Heart left ventricle (tissue), 16 donors: ENCODE data around the gene PRR23A. TPM values are rescaled to one million over a fixed set of nuclear protein-coding genes. Genes with fewer than 3 reads are reported as not detected.

Experiments
- ATAC-seq, 4 donors: fragments of 200-7000 bp; cut with Tn5 transposase; one replicate each; pipeline ENCODE4 v1.9.1; 2020 to 2022; ENCODE audit warnings: moderate library complexity in 4 of 4, mild to moderate bottlenecking in 3 of 4, moderate number of reproducible peaks in 1 of 4
- DNase-seq, 5 donors: peaks; one replicate each; pipeline ENCODE4 v3.0.0-alpha.2; 2020
- H3K27ac ChIP-seq, 12 donors: fragments of 200-600 bp; sonication (generic) in 4 of 12; one replicate each; pipeline versions ENCODE4 v1.5.0 to v1.8.0; 2016 to 2022; ENCODE audit warnings: mild to moderate bottlenecking in 2 of 12
- H3K27me3 ChIP-seq, 9 donors: fragments of 200-600 bp; sonication (generic) in 2 of 9; one replicate each; pipeline versions ENCODE4 v1.5.1 to v1.8.0; 2016 to 2022; ENCODE audit warnings: mild to moderate bottlenecking in 3 of 9
- H3K36me3 ChIP-seq, 9 donors: fragments of 200-600 bp; sonication (generic) in 2 of 9; one replicate each; pipeline versions ENCODE4 v1.5.0 to v1.8.0; 2018 to 2022; ENCODE audit warnings: mild to moderate bottlenecking in 2 of 9
- H3K4me1 ChIP-seq, 12 donors: fragments of 200-600 bp; sonication (generic) in 4 of 12; one replicate each; pipeline versions ENCODE4 v1.5.0 to v1.8.0; 2016 to 2022; ENCODE audit warnings: mild to moderate bottlenecking in 3 of 12
- H3K4me3 ChIP-seq, 12 donors: fragments of 200-600 bp; sonication (generic) in 4 of 12; one replicate each; pipeline versions ENCODE4 v1.5.0 to v1.8.0; 2017 to 2022; ENCODE audit warnings: mild to moderate bottlenecking in 9 of 12, moderate library complexity in 4 of 12
- H3K9me3 ChIP-seq, 12 donors: fragments of 200-600 bp; sonication (generic) in 4 of 12; one replicate each; pipeline versions ENCODE4 v1.5.0 to v1.8.0; 2016 to 2022; ENCODE audit warnings: mild to moderate bottlenecking in 1 of 12
- POLR2A ChIP-seq, 2 donors: fragments of 450-650 bp; IDR thresholded peaks; one replicate each; pipeline ENCODE4 v1.6.1; 2017; ENCODE audit warnings: antibody characterized with exemption in 2 of 2, mild to moderate bottlenecking in 2 of 2, moderate library complexity in 2 of 2
- WGBS, 4 donors: extraction: QIAGEN DNeasy Blood & Tissue Kit in 2 of 4; methylation state at CpG; one replicate each; pipeline versions ENCODE4 v1.1.5 to v1.1.7; 2013 to 2018; 5-methylcytosine and 5-hydroxymethylcytosine counted together
- intact Hi-C, 10 donors: fragments of 100-400 bp; cut with DNase I; formaldehyde crosslinking; loops; one replicate each; pipeline versions ENCODE4 v1.11.1 to v1.14.2; 2022
- long read RNA-seq, 3 donors: library from polyadenylated mRNA; unstranded; transcript quantifications; one replicate each; pipeline ENCODE4 v2.0.0, GENCODE V29; 2020 to 2021
- polyA plus RNA-seq, 2 donors: library from polyadenylated mRNA; stranded (reverse); fragments of 200-250 nt; gene quantifications; one replicate each; pipeline ENCODE4 v1.2.3, GENCODE V29; 2013
- total RNA-seq, 9 donors: library from RNA; depleted of rRNA in 2 of 9; stranded (reverse); fragments of >200 nt in 2 of 9; fragmentation: NEBNext Ultra II Directional in 3 of 9; extraction: Animal tissue kit (Norgen Biotek cat#: 25700) in 3 of 9; gene quantifications; one replicate each; pipeline versions ENCODE4 v1.1.0 to v1.2.4, GENCODE V29; 2016 to 2023
- TF ChIP-seq, protein P1 (sequence below), 12 donors: fragments of 200-600 bp; sonication (generic) in 4 of 12; IDR thresholded peaks; one replicate each; pipeline versions ENCODE4 v1.5.0 to v1.8.0; 2018 to 2022; ENCODE audit warnings: antibody characterized with exemption in 12 of 12, mild to moderate bottlenecking in 5 of 12
- donor health status: ischemic (EF 13 %, LVEDD 7.1; RV severe dilation, severe dysfunction).
- donor health status: healthy with polysubstance abuse.
- donor health status: DM: no; HTN: yes; CAD: no.
- donor health status: DM: no; HTN: no; CAD: no.
- donor health status: ischemic (EF 25% LVEDD 6.9; RV normal size, moderate dysfunction).
- donor health status: ischemic (EF 25% LVEDD 5.7; RV mildly dilated, moderate dysfunction).
- donor health status: healthy.
- donor health status: DM: yes; HTN: yes; CAD: no.
- donor health status: ischemic (EF 35%, LVEDD 5.7; RV mildly dilated, moderate dysfunction).
- donor health status: nonischemic (EF 11% LVEDD 7.7; RV severe dilation, severe dysfunction).
- donor health status: DM: yes; HTN: yes; CAD: no.
- donor health status: PGD.
- donor health status: ischemic (EF 29% LVEDD 5.4; RV normal size, mild dysfunction).
- donor health status: nonischemic (EF 23%, LVEDD 6.1; RV moderate dilation, normal function).

The PRR23A gene
- not detected for total RNA-seq
- not detected for polyA plus RNA-seq
- long read RNA-seq, donor 1 = 0 reads
- long read RNA-seq, donor 2 = 0 reads
- long read RNA-seq, donor 3 = 0 reads

DNA sequence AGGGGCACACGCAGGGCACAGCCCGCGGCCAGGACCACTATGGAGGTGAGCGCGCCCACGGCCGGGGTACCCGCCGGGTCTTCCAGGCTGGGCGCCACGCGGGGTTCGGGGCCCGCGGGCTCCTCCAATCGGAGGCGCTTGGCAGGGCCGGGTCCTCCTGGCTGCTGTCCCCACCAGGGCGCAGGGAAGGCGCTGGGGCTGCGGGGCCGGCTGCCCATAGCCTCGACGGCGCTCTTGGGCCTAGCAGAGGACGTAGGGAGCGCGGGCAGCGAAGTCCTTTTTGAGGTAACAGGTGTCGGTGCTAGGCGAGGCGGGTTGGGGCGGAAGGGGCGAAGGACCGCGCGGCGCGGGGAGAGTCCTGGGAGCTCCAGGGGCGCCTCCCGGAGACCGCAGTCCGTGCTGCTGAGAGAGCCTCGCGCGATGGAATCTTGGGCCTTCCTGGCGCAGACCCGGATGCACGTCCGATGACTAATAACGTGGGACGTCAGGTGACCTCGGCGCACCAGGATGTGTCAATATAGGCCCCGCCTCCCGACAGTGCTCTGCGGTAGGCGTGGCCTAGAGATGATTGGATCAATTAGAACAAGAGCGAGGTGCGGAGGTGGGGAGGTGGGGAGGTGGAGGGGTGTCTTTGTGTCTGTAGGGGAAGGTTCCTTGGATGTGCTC, at the start of gene PRR23A:
PRR23A (minus strand) TSS at position 218 of the 666 bp plus-strand sequence; CDS start at position 218, 0 bp downstream.
- Histone ChIP-seq H3K4me1 (no peaks in the 10 kb centered on the region), H3K27me3 (peaks cover 0 to 3% (median 0%) of the 10 kb centered on the region in 9 donors), H3K36me3 (no peaks in the 10 kb centered on the region), H3K4me3 (no peak within 1 kb of the TSS), H3K9me3 (peaks cover 0 to 27% (median 10%) of the 10 kb centered on the region in 12 donors), H3K27ac (no peak within 1 kb of the TSS)
- DNase-seq (no peak), ATAC-seq (no peak)
- no peak for TF ChIP-seq POLR2A (IDR thresholded peaks at IDR 0.05)
- TF ChIP-seq, protein P1, sequence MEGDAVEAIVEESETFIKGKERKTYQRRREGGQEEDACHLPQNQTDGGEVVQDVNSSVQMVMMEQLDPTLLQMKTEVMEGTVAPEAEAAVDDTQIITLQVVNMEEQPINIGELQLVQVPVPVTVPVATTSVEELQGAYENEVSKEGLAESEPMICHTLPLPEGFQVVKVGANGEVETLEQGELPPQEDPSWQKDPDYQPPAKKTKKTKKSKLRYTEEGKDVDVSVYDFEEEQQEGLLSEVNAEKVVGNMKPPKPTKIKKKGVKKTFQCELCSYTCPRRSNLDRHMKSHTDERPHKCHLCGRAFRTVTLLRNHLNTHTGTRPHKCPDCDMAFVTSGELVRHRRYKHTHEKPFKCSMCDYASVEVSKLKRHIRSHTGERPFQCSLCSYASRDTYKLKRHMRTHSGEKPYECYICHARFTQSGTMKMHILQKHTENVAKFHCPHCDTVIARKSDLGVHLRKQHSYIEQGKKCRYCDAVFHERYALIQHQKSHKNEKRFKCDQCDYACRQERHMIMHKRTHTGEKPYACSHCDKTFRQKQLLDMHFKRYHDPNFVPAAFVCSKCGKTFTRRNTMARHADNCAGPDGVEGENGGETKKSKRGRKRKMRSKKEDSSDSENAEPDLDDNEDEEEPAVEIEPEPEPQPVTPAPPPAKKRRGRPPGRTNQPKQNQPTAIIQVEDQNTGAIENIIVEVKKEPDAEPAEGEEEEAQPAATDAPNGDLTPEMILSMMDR (IDR thresholded peaks at IDR 0.05) = no peak
- intact Hi-C loops = no loop called here
- 61 to 74% (median 69%) methylated on average over 41 to 60 of the region's 60 CpGs for WGBS, 4 donors

DNA sequence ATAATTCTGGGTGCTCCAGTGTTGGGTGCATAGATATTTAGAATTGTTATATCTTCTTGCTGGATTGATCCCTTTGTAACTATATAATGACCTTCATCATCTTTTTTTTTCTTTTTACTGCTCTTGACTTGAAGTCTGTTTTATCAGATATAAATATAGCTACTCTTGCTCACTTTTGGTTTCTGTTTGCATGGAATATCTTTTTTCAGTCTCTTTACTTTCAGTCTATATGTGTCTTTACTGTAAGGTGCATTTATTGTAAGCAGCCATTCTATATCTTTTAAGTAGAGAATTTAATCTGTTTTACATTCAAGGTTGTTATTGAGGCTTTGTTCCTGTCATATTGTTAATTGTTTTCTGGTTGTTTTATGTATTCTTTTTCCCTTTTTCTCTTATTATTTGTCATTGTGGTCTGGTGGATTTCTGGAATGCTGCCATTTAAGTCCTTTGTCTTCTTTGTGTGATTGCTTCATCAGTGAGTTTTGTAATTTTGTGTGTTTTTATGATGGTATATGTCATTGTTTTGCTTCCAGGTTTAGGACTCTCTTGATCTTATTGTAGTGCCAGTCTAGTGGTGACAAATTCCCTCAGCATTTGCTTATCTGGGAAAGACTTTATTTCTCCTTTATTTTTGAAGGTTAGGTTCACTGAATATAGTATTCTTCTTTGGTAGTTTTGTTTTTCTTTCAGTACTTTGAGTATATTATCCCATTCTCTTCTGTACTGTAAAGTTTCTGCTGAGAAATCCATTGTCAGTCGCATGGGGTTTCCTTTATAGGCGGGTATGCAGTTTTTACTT, 46.9 kb upstream of the PRR23A start:
- no peak overlapping the region for H3K27ac ChIP-seq
- H3K9me3 ChIP-seq = peaks cover 0 to 38% (median 20%) of the 10 kb centered on the region in 12 donors
- no peak for DNase-seq
- H3K27me3 ChIP-seq = no peaks in the 10 kb centered on the region
- no peak for ATAC-seq
- H3K4me3 ChIP-seq = no peak overlapping the region
- no peaks in the 10 kb centered on the region for H3K4me1 ChIP-seq
- no peaks in the 10 kb centered on the region for H3K36me3 ChIP-seq
- TF ChIP-seq, protein P1 (IDR thresholded peaks at IDR 0.05) = no peak
- no peak for TF ChIP-seq POLR2A (IDR thresholded peaks at IDR 0.05)
- intact Hi-C loops = no loop called here
- WGBS, 4 donors = 47 to 69% (median 56%) methylated on average over 2 of the region's 2 CpGs

DNA sequence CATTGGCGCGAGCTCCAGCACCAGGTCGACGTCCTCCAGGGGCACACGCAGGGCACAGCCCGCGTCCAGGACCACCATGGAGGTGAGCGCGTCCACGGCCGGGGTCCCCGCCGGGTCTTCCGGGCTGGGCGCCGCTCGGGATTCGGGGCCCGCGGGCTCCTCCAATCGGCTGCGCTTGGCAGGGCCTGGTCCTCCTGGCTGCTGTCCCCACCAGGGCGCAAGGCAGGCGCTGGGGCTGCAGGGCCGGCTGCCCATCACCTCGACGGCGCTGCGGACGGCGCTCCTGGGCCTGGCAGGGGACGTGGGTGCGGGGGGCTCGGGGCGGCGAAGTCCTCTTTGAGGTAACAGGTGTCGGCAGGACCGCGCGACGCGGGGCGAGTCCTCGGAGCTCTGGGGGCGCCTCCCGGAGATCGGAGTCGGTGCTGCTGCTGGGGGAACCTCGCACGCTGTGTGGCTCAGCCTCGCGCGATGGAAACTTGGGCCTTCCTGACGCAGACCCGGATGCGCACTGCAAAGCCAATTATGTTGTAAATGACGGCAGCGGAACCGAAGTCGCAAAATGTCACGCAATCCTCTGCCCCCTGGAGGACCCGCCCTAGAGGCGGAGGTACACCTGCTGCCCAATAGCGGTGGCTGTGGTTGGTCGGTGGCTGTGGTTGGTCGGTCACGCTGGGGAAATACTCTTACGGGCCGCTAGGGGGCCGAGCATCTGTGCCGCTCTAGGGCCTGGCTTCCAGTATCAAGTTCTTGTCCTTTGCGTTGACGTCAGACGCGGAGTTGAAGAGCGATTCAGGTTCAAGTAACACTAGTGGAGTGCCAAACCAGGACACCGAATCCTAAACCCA, 38.5 kb upstream of the PRR23A start, which contains the start of gene PRR23C:
PRR23C (minus strand) TSS at position 527 of the 845 bp plus-strand sequence; CDS start at position 255, 272 bp downstream.
- 38 to 60% (median 45%) methylated on average over 46 to 77 of the region's 77 CpGs for WGBS, 4 donors
- TF ChIP-seq, protein P1 (IDR thresholded peaks at IDR 0.05) = no peak
- no peak for TF ChIP-seq POLR2A (IDR thresholded peaks at IDR 0.05)
- Histone ChIP-seq H3K9me3 (peaks cover 0 to 18% (median 2%) of the 10 kb centered on the region in 12 donors), H3K27me3 (peaks cover 0 to 27% (median 8%) of the 10 kb centered on the region in 9 donors), H3K4me1 (no peaks in the 10 kb centered on the region), H3K4me3 (no peak within 1 kb of the TSS), H3K27ac (no peak within 1 kb of the TSS), H3K36me3 (no peaks in the 10 kb centered on the region)
- ATAC-seq (no peak), DNase-seq (no peak)
- intact Hi-C loops = no loop called here
